Measurements from ENCODE around the gene DBNDD1.
"Not testable (repeated sequence)": the region's sequence is repeated elsewhere in the genome, so short reads cannot be mapped to it uniquely, and the experiment has no call there.

The DBNDD1 gene

GRCh38 chr16:89988951-89989350, 30.3 kb downstream of the DBNDD1 start:
- no peak for DNase-seq (ENCODE audit: low read depth)

- DNase-seq (ENCODE audit: low read depth) = no peak
Observed at GRCh38 chr16:89987169-89987568, 32.1 kb downstream of the DBNDD1 start.

DNA sequence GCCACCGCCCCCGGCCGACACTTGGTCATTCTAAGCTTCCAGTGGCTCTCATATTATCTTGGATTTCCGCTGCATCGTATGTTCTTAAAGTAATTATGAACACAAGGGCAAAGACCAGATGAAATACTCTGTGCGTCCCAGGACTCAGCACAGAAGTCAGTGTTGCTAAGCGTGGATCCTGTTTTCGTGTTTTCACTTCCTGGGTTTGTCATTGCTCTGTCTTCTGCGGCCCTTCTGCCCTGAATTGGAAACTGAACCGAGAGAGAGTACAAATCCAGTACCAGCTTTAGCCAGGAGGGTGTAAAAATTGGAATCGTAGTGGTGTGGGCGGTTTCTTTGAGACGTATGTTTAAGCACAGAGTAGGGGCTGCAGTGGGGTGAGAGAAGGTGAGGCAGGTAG, 32.7 kb downstream of the DBNDD1 start:
- DNase-seq (ENCODE audit: low read depth) = no peak

GRCh38 chr16:89985219-89985618, 34.0 kb downstream of the DBNDD1 start:
- no peak for DNase-seq (ENCODE audit: low read depth)

DNA sequence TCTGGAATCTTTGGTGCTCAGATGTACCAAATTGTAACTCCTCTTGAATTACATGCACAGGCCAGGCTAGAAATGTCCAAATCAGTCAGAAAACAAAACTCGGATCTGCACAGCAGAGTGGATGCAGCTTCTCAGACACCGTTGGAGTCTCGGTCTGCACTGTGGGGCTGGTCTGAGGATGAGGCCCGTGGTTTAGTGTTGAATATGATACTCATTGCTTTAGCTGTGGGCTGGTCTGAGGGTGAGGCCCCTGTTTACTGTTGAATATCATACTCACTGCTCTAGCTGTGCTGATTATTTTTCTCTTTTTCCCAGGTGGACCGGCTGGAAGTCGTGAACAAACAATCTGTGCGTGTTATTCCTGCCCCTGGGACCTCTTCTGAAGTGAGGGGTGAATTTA, 35.0 kb downstream of the DBNDD1 start:
- DNase-seq (ENCODE audit: low read depth) = no peak

DNA sequence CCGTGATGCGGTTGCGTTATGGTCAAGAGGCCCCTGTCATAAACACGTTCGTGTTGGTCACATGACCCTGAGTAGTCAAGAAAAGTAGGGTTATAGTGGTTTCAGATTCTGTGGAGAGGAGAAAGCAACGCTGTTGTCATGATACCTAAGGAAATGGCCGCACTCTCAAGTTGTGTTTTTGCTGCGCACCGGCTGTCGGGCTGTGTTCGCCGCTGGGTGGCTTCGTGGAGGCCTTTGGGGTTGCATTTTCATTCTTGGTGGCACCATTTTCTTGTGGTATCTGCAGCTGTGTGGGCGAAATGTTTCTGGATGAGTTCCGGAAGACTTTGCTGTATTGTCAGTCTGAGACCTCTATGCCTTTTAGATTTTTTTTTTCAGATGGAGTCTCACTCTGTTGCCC, 35.7 kb downstream of the DBNDD1 start:
- no peak for DNase-seq (ENCODE audit: low read depth)

DNA sequence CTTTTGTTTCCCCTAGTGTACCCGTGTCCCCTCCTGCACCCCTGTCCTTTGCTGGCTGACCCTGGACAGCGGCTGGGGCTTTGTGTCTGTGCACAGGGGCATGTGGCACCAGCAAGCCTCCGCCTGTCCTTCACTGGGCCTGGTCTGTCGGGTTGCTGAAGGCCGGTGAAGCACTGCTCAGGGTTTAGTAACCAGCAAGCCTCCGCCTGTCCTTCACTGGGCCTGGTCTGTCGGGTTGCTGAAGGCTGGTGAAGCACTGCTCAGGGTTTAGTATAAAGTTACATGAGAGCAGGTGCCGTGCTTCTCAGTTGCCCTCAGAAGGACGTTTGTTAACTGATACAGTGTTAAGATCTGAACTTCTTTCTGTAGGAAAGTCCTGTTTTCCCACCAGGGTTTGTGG, 36.9 kb downstream of the DBNDD1 start:
- DNase-seq (ENCODE audit: low read depth) = no peak

DNA sequence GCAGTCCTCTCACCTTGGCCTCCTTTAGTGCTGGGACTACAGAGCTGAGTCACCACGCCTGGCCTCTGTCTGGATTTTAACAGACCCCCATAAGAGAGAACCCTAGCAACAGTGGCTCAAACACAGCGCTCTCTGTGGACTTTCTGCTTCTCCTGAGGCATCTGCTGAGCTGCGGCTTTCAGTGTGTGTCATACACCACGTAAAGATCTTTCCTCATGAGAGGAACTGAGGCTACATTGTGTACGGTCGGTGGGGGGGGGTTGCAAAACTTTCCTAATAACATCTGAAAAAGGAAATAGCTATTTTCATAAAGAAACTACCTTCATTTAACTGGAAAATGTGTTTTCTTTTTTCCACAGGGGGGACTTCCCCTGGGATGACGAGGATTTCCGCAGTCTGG, 37.8 kb downstream of the DBNDD1 start:
- DNase-seq (ENCODE audit: low read depth) = no peak

GRCh38 chr16:89974870-89975269, 44.4 kb downstream of the DBNDD1 start:
- no peak for DNase-seq (ENCODE audit: low read depth)

GRCh38 chr16:89973654-89974335, 45.5 kb downstream of the DBNDD1 start:
- no peak for DNase-seq (ENCODE audit: low read depth)

GRCh38 chr16:89973235-89973634, 46.0 kb downstream of the DBNDD1 start:
- no peak for DNase-seq (ENCODE audit: low read depth)

DNA sequence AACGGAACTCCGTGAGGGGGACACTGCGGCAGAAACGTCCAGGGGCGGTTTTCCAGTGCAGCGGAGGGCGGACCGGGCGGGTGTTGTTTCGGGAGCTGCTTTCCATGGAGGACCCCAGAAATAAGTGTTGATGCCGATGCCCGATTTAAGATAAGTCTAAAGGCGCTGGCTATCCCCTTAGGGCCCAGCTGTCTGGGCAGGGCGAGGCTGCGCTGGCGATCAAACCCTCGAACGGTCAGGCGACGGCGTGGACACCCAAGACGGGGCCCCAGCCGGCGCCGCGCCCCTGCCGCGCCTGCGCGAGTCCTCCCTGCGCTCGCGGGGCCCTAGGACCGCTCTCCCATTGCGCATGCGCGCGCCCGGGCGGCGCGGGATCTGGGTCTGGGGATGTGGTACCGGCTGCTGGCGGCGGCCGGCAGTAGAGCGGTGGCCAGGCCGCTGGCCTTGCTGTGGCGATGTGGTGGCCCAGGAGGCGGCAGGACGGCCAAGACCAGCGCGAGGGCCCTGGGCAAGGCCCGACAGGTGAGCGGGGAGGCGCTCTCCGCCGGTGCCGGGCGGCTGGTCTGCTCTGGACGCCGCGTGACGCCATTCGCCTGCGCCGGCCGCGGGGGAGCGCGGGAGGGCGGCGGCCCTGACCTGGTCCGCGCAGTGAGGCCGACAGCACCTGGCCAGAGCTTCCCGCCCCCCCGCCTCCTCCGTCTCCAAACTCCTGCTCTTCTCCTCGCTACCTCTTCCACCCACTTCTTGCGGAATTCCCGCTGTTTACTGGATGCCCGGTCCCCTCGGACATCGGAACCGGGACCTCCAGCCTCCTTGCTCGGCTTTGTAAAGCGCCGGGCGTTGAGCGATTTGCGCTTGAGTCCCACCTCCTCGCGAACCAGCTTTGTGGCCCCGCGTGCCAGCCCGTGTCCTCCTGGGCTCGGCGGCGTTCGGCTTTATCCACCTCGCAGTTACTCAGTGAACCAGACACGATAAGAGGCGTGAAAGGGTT, 46.7 kb downstream of the DBNDD1 start:
- peak; percentile 83 for DNase-seq (ENCODE audit: low read depth)

GRCh38 chr16:89971495-89972243, 47.6 kb downstream of the DBNDD1 start:
- no peak for DNase-seq (ENCODE audit: low read depth)

- DNase-seq (ENCODE audit: low read depth) = peak; percentile 71
Observed at GRCh38 chr16:89969741-89970410, 49.4 kb downstream of the DBNDD1 start.

DNA sequence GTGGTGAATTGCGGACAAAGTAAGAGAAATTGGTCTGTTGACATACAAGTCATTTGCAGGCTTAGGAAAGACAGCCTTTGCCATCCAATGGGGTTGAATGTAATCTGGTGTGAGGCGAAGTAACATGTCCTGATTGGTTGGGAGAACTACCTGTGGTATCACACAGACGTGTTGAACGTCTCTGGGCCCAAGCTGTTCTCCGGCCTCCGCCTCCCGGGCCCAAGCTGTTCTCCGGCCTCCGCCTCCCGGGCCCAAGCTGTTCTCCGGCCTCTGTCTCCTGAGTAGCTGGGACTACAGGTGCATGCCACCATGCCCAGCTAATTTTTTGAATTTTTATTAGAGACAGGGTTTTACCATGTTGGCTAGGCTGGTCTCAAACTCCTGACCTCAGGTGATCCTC, 51.2 kb downstream of the DBNDD1 start:
- DNase-seq (ENCODE audit: low read depth) = not testable (repeated sequence)

DNA sequence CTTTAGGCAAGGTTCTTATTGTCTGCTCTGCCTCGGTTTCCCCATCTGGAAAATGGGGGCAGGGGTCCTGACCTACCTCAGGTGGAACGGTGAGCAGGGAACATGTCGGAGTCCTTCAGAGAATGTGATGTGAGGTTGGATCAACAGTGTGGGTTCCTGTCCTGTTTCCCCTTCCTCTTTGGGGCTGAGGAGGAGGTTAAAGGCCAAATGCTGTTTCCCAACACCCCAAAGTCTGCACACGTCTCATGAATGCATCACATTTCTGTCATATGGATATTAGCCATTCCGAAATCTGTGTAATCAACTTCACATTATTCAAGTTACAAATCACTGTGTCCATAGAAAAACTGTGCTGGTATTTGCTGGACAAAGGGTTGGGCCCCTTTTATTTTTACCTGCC, 51.8 kb downstream of the DBNDD1 start:
- DNase-seq (ENCODE audit: low read depth) = not testable (repeated sequence)

DNA sequence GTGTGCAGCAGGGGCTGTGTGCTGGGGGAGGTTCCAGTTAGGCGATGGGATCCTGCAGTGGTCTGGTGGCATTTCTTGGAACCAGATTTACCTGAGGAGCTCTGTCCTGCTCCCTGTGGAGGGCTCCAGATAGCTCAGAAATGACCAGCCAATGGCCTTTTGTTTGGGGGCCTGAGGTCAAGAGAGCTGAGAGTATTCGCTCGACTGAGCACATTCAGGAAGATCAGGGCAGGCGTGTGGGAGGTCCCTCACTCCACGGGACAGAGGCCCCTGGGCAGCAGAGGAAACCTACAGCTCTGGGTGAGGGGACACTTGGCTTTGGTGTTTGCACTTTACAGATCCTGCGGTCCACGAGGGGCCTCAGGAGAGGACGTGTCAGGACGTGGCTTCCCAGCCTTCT, 52.5 kb downstream of the DBNDD1 start:
- DNase-seq (ENCODE audit: low read depth) = no peak

DNA sequence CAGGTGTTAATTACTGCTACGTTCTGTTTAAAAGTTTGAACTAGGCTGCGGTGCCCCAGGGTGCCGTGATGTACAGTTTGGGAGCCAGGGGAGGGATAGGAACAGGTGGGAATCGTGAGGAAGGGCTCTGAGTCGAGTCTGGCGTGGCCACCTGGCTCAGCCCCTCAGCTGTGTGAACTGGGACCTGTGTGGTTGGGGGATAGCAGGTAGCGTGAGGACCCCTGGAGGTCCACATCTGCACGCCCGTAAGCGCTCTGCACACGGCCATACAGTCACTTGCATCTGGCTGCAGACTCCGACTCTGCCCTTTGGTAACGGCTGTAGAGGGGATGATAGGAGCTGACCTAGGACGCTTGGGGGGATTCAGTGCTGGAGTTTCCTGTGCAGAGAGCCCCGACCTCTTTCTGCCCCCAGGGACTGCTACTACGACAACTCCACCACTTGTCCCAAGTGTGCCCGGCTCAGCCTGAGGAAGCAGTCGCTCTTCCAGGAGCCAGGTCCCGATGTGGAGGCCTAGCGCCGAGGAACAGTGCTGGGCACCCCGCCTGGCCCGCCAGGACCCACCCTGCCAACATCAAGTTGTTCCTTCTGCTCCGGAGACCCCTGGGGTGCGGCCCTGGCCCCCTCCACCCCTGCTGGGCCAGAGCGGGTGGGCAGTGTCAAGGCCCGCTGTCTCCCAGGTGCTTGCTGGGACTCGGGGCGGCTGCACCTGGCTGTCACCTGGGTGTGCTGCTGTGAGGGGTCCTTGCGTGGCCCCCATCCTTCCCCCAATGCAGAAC, 53.6 kb downstream of the DBNDD1 start:
- no peak for DNase-seq (ENCODE audit: low read depth)

DNA sequence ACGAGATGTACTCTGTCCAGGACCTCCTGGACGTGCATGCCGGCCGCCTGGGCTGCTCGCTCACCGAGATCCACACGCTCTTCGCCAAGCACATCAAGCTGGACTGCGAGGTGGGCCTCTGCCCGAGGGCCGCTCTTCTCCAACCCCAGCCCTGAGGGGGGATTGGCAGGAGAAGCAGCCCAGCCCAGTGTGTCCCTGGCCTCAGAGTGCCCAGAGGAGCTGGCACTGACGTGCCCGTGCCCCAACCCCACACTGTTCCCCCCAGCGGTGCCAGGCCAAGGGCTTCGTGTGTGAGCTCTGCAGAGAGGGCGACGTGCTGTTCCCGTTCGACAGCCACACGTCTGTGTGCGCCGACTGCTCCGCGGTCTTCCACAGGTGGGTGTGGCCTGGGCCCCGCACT, 55.1 kb downstream of the DBNDD1 start:
- no peak for DNase-seq (ENCODE audit: low read depth)

- no peak for DNase-seq (ENCODE audit: low read depth)
Observed at GRCh38 chr16:89962754-89963498, 56.3 kb downstream of the DBNDD1 start.

Data from CMK (cell line).